VCaP (cell line): Measurements from ENCODE around the gene MON1A.

Experiments
- H3K27ac ChIP-seq: fragments of 450-650 bp; 2 replicates; pipeline ENCODE4 v1.5.1; 2017
- TF ChIP-seq, protein P1 (sequence below): fragments of 450-650 bp; conservative IDR thresholded peaks from 2 replicates; pipeline ENCODE4 v1.5.1; 2017; ENCODE audit warnings: mild to moderate bottlenecking, moderate library complexity

MON1A gene

GRCh38 chr3:49880581-49881315 lies 48.9 kb downstream of the MON1A start:
- TF ChIP-seq, protein P1, sequence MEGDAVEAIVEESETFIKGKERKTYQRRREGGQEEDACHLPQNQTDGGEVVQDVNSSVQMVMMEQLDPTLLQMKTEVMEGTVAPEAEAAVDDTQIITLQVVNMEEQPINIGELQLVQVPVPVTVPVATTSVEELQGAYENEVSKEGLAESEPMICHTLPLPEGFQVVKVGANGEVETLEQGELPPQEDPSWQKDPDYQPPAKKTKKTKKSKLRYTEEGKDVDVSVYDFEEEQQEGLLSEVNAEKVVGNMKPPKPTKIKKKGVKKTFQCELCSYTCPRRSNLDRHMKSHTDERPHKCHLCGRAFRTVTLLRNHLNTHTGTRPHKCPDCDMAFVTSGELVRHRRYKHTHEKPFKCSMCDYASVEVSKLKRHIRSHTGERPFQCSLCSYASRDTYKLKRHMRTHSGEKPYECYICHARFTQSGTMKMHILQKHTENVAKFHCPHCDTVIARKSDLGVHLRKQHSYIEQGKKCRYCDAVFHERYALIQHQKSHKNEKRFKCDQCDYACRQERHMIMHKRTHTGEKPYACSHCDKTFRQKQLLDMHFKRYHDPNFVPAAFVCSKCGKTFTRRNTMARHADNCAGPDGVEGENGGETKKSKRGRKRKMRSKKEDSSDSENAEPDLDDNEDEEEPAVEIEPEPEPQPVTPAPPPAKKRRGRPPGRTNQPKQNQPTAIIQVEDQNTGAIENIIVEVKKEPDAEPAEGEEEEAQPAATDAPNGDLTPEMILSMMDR = no peak
- H3K27ac ChIP-seq = no peak overlapping the region

DNA sequence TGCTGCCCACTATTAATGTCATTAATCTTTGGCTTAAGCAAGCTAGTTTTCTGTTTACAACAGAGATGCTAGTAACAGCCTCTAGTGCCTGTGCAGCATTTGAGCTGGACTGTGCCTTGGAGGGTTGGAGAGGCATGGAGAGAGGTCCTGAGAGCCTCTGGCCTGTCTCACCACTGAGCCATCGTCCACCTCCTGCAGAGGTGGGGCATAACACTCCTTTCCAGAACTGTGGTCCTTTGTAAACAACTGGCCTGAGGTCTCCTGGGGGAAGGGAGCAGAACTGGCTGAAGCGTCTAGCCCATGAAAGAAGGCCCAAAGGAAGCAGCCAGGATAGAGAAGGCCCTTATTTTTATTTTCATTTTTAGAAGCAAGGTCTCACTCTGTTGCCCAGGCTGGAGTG lies 49.9 kb downstream of the MON1A start:
- TF ChIP-seq, protein P1 = no peak
- H3K27ac ChIP-seq = no peak overlapping the region

DNA sequence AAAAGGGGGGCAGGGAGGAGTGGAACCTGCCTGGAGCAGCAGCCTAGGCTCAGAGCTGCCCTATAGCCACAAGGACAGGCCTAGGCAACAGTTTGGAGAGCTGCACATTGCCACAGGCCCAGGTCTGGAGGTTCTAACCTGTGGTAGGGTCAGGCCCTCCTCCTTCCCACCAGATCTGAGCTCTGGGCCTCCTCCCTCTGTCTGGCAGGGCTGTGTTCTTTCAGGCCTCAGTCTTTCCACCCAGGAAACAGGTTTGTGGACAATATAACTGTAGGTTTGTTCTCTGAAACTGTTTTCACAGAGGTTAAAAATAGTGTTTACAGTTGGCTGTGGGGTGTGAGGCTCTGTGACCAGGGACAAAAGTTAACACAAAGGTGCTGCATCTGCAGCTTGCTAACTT lies 50.9 kb downstream of the MON1A start:
- H3K27ac ChIP-seq = no peak overlapping the region
- TF ChIP-seq, protein P1 = no peak

DNA sequence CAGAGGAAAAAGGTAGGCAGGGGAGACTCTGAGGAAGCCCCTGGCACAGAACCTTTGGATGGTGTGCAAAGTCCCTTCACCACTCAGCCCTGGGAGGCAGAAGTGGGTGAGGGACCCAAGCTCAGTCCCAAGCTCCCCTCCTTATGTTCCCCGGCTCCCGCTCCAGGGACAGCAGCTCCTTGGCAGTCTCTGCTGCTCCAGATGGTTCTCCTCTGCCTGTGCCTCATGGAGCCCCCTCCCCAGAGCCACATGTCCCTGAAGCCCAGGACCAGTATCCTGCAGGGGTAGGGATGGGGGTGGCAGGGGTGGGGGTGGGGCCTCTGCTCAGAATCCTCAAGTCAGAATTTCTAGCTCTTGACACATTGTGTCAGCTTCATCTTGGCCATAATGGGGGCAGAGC lies 51.9 kb downstream of the MON1A start:
- no peak overlapping the region for H3K27ac ChIP-seq
- TF ChIP-seq, protein P1 = no peak

GRCh38 chr3:49876567-49876966 lies 53.0 kb downstream of the MON1A start:
- TF ChIP-seq, protein P1 = no peak
- no peak overlapping the region for H3K27ac ChIP-seq

GRCh38 chr3:49873623-49874022 lies 56.0 kb downstream of the MON1A start:
- H3K27ac ChIP-seq = no peak overlapping the region
- TF ChIP-seq, protein P1 = no peak

GRCh38 chr3:49872801-49873281 lies 56.8 kb downstream of the MON1A start:
- H3K27ac ChIP-seq = no peak overlapping the region
- TF ChIP-seq, protein P1 = no peak
